MCF 10A (cell line): ENCODE results near the gene B4GALT2. TPM values are rescaled to one million over a fixed set of nuclear protein-coding genes. Genes with fewer than 3 reads are reported as not detected.

ENCODE experiments used
- BruUV-seq: library from RNA; stranded (reverse); fragments of 400-500 nt; replicated peaks from 2 replicates; lab custom pipeline; 2021; lab: Mats Ljungman, UMichigan
- CTCF ChIA-PET: fragments of 300-600 bp; sonication (Branson Sonifier 250); formaldehyde crosslinking; extraction: SDS; loops from one replicate; lab custom pipeline; 2021; ENCODE audit warnings: antibody characterized with exemption, inconsistent platforms; lab: Yijun Ruan, JAX
- POLR2A ChIA-PET: fragments of 300-600, 350-650 bp; sonication (Branson Sonifier 250); formaldehyde crosslinking; extraction: SDS; loops from one replicate; lab custom pipeline; 2020; ENCODE audit warnings: antibody characterized with exemption, inconsistent platforms; lab: Yijun Ruan, JAX
- DNase-seq: peaks from one replicate; pipeline ENCODE4 v3.0.0-alpha.2; 2018; ENCODE audit not compliant: unreplicated experiment
- H3K27ac Mint-ChIP-seq: one replicate; pipeline ENCODE4 v1.8.0; 2022; ENCODE audit warnings: mild to moderate bottlenecking, low read depth, mixed read lengths; ENCODE audit not compliant: unreplicated experiment
- H3K27me3 Mint-ChIP-seq: one replicate; pipeline ENCODE4 v1.8.0; 2022; ENCODE audit warnings: mixed read lengths; ENCODE audit not compliant: insufficient read depth, unreplicated experiment
- H3K36me3 Mint-ChIP-seq: one replicate; pipeline ENCODE4 v1.8.0; 2022; ENCODE audit warnings: mild to moderate bottlenecking, moderate library complexity, mixed read lengths; ENCODE audit not compliant: insufficient read depth, unreplicated experiment
- H3K4me1 Mint-ChIP-seq: one replicate; pipeline ENCODE4 v1.8.0; 2022; ENCODE audit warnings: mixed read lengths; ENCODE audit not compliant: insufficient read depth, unreplicated experiment
- H3K4me3 Mint-ChIP-seq: one replicate; pipeline ENCODE4 v1.8.0; 2022; ENCODE audit warnings: mild to moderate bottlenecking, moderate library complexity, mixed read lengths; ENCODE audit not compliant: unreplicated experiment
- H3K9me3 Mint-ChIP-seq: one replicate; pipeline ENCODE4 v1.8.0; 2022; ENCODE audit warnings: mixed read lengths; ENCODE audit not compliant: unreplicated experiment
- intact Hi-C: fragments of 100-400 bp; cut with micrococcal nuclease; formaldehyde crosslinking; loops from 2 replicates; pipeline ENCODE4 v1.14.1; 2022
- total RNA-seq: library from RNA; stranded (reverse); gene quantifications from 2 replicates; pipeline ENCODE4 v1.2.3, GENCODE V29; 2022
- TF ChIP-seq, protein P1 (sequence below): fragments of 200-600 bp; IDR thresholded peaks from one replicate; pipeline ENCODE4 v1.8.0; 2022; ENCODE audit warnings: antibody characterized with exemption, mild to moderate bottlenecking; ENCODE audit not compliant: unreplicated experiment

B4GALT2 gene
- total RNA-seq, 1 experiment from 2014 or later, result 68.4 TPM

DNA sequence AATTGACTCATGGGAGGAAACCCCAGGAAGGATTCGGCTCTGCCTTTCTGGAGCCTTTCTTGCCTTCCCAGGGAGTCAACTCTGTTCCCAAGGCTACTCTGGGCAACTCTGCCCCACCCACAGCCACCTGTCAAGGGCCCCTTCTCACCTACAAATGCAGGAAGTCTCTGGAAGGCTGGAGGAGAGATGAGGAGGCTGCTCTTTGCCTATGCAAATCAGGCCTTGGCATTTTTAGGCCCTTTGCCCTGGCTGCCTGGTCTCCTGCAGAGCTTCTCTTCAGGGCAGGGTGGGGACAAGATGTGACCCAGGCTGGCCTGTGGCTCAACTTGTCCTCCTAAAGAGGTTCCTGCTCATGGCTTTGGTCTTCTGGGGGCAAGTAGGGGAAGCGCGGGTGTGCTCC lies 46.8 kb downstream of the B4GALT2 start:
- no peak for DNase-seq
- intact Hi-C loops, result no loop called here
- no peak overlapping the region for H3K4me3 Mint-ChIP-seq
- no peaks in the 10 kb centered on the region for H3K27me3 Mint-ChIP-seq
- H3K36me3 Mint-ChIP-seq, result peaks cover 38% of the 10 kb centered on the region
- H3K27ac Mint-ChIP-seq, result no peak overlapping the region
- ChIA-PET CTCF (interaction anchor here (1.2 to 16.5 kb wide), 2 partner anchors 9 to 20 kb away, joined by 4 to 218 read pairs; no protein-coding TSS in a partner anchor), POLR2A (no interaction called here)
- TF ChIP-seq, protein P1, sequence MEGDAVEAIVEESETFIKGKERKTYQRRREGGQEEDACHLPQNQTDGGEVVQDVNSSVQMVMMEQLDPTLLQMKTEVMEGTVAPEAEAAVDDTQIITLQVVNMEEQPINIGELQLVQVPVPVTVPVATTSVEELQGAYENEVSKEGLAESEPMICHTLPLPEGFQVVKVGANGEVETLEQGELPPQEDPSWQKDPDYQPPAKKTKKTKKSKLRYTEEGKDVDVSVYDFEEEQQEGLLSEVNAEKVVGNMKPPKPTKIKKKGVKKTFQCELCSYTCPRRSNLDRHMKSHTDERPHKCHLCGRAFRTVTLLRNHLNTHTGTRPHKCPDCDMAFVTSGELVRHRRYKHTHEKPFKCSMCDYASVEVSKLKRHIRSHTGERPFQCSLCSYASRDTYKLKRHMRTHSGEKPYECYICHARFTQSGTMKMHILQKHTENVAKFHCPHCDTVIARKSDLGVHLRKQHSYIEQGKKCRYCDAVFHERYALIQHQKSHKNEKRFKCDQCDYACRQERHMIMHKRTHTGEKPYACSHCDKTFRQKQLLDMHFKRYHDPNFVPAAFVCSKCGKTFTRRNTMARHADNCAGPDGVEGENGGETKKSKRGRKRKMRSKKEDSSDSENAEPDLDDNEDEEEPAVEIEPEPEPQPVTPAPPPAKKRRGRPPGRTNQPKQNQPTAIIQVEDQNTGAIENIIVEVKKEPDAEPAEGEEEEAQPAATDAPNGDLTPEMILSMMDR, result no peak
- H3K4me1 Mint-ChIP-seq, result peaks cover 32% of the 10 kb centered on the region
- H3K9me3 Mint-ChIP-seq, result no peaks in the 10 kb centered on the region
- no TSS peak for BruUV-seq

DNA sequence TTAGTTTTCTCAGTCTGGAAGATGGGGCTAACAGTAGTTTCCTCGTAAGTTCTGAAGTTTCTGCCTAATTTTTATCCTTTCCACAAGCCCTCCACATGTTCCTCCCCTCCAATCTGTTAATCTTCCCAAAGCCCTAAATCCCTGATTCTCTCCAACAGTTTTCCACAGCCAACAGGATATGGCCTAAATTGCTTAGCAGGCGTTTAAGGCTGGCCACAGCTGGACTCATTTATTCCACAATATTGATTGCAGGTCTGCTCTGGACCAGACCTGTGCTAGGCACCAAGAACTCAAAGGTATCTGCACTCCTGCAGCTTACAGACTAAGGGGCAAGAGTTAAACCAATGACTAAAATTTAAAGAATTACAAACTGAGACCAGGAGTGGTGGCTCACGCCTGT lies 48.3 kb downstream of the B4GALT2 start:
- Mint-ChIP-seq H3K27me3 (no peaks in the 10 kb centered on the region), H3K4me3 (no peak overlapping the region), H3K9me3 (no peaks in the 10 kb centered on the region), H3K27ac (no peak overlapping the region), H3K4me1 (peaks cover 32% of the 10 kb centered on the region), H3K36me3 (peaks cover 28% of the 10 kb centered on the region)
- POLR2A ChIA-PET, result interaction anchor here (1.2 kb wide), 1 partner anchor 35 kb away, joined by 3 read pairs; no protein-coding TSS in a partner anchor
- intact Hi-C loops, result no loop called here
- DNase-seq, result no peak
- TF ChIP-seq, protein P1, result no peak
- BruUV-seq, result no TSS peak
- CTCF ChIA-PET, result interaction anchor here (0.8 to 16.5 kb wide), 4 partner anchors 9 to 21 kb away, joined by 4 to 218 read pairs (median 6); no protein-coding TSS in a partner anchor

DNA sequence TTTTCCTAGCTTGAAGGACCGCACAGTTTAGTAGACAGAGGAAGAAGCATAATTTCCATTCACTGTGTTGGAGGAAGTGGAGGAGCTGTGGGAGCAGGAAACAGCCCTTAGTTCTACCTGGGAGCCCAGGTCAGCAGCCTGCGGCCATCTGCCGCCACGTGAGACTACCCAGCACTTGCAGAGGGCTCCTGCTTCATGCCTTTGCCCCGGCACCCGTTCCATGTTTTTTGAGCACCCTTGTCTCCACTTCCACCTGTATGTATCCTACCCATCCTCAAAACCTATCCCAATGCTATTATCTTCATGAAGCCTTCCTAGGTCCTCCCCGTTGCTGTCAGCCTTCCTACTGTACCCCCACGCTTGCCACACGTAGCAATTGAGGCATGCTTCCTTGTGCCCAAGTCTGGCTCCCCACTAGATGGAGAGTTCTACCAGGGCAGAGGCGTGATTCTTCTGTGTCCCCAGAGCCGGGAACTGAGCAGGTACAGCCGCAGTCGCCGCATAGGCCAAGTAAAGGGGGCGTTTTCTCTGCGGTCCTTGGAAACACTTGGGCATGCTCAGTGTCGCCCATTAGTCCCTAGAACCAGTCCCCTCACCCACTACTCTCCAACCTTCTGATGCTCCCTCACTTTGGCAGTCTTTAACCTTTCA lies 50.4 kb downstream of the B4GALT2 start:
- H3K36me3 Mint-ChIP-seq, result peaks cover 12% of the 10 kb centered on the region
- no peaks in the 10 kb centered on the region for H3K27me3 Mint-ChIP-seq
- ChIA-PET POLR2A (interaction anchor here (0.6 to 1.3 kb wide), 6 partner anchors 10 to 379 kb away, joined by 3 to 7 read pairs (median 4); partner anchors contain the start of genes ATP6V0B and KDM4A), CTCF (interaction anchor here (0.8 to 16.5 kb wide), 3 partner anchors 23 to 264 kb away, joined by 3 to 218 read pairs (median 7); no protein-coding TSS in a partner anchor)
- H3K27ac Mint-ChIP-seq, result peak overlapping the region; percentile 99
- no peak for DNase-seq
- no peaks in the 10 kb centered on the region for H3K9me3 Mint-ChIP-seq
- H3K4me1 Mint-ChIP-seq, result peaks cover 32% of the 10 kb centered on the region
- BruUV-seq, result TSS peak; percentile 30
- TF ChIP-seq, protein P1, result no peak
- H3K4me3 Mint-ChIP-seq, result peak overlapping the region; percentile 80
- intact Hi-C loops, result no loop called here

DNA sequence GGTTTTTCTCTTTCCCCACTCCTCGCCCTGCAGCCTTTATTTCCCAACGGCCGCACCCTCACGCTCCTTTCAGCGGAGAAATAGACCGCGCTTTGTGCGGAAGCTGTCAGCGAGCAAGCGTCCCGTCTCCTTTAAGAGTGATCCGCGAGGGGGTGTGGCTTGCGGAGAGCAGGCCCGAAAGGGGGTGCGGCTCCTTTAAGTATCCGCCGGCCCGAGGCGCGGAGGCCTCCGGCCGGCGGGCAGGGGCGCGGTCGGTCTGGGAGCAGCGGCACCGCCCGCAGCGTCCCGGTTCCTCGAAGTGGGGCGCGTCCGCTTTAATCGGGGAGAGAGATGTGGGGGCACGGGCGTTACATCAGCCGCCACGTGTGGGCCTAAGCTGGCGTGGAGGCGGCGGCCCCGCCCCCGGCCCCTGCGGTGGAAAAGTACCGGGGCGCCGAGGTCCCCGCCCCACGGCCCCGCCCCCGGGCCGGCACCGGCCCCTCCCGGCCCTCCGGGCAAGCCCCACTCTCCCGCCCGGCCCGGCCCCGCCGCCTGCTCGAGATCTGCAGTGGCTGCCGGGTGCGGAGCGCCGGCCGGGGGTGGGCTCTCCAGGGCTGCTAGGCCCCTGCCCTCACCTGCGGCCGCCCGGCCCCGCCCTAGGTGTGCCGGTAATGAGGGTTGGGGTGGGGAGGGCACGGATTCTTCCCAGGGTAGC lies 51.0 kb downstream of the B4GALT2 start:
- peaks cover 27% of the 10 kb centered on the region for H3K4me1 Mint-ChIP-seq
- H3K9me3 Mint-ChIP-seq, result no peaks in the 10 kb centered on the region
- no peaks in the 10 kb centered on the region for H3K27me3 Mint-ChIP-seq
- DNase-seq, result peak; percentile 90
- POLR2A ChIA-PET, result interaction anchor here (0.6 to 2.1 kb wide), 6 partner anchors 11 to 379 kb away, joined by 3 to 6 read pairs (median 4); partner anchors contain the start of genes ATP6V0B and KDM4A
- CTCF ChIA-PET, result interaction anchor here (0.6 to 16.5 kb wide), 4 partner anchors 13 to 269 kb away, joined by 3 to 218 read pairs (median 6); no protein-coding TSS in a partner anchor
- H3K27ac Mint-ChIP-seq, result peak overlapping the region; percentile 99
- intact Hi-C loops, result no loop called here
- TF ChIP-seq, protein P1, result no peak
- BruUV-seq, result no TSS peak
- peak overlapping the region; percentile 80 for H3K4me3 Mint-ChIP-seq
- peaks cover 6% of the 10 kb centered on the region for H3K36me3 Mint-ChIP-seq
